Stimulated activated CD8-positive, alpha-beta memory T cell treated with anti-CD3 and anti-CD28 coated beads, Interleukin-15, amount 100 ng/mL, for 24 hours (primary cell): Measurements from ENCODE around the gene ELAVL2.

ENCODE experiments used
- DNase-seq: peaks from one replicate; pipeline ENCODE4 v3.0.0-alpha.2; 2020; ENCODE audit warnings: low read depth

Gene ELAVL2

DNA sequence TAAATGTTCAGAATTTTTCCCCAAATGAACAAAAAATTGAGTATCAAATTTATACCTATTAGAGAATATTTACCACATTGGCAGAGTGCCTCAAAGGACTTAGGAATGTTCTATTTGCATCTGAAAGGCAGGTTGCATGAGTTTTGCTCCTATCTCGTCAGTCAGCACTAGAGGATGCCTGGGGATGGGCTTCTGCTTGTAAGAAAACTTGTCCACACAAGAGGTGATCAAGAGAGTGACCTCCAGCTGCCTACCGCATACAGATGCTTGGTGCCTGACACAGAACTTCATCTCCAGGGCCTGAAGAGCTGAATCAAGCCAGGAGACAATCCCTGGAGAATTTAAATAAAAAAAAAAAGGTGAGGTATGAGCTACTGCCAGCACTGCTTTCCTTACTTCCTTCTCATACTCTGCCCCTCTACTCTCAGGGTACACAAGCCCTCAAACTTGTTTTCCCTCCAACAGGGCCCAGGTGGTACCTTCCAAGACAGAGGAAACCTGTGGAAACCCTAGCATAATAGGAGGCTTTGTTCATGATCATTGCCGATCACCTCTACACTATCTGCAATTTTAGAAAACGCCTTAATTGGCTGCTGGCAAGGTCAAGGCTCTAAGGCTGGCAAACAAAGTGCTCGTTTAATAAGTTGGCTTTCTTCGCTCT, 166.6 kb downstream of the ELAVL2 start:
- no peak for DNase-seq

DNA sequence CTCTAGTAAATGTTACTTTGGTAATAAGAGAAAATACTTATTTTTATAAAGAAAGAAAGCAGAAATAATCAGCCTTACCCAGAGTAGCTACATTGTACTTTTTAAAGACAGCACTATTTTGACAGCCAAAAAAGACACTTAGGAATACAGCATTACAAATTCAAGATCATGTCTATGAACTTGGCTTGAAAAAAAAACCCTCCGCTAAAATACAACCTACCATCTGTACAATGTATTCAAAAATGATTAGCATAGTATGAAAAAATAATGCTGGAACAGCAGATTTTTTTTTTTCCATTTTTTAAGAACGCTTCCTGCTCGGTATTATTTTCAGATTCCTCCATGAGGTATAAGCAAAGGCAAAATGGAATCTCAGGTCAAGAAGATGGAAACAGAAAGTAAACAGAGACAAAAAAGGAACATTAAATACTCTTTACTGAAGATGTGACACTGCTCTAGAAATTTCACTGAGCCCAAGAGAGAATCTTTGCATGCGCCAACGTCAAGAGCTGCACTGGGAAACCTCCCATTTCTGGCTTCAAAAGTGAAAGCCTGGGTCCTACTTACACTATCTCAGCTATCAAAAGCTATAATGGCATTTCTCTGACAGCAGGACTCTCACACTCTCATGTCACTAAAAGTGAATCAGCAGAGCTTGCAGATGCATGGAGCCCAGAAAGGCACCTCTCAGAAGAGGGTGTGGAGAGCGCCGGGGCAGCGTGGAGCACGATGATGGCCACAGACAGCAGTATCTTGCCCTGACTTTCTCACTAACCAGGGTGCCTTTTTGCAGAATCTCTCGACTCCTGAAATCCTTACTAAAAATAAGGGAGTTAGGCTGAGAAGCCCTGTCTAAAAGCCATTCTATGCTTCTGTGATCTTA, 167.4 kb downstream of the ELAVL2 start:
- DNase-seq: no peak

- DNase-seq: no peak
Observed at GRCh38 chr9:23651051-23651450, 175.0 kb downstream of the ELAVL2 start.

DNA sequence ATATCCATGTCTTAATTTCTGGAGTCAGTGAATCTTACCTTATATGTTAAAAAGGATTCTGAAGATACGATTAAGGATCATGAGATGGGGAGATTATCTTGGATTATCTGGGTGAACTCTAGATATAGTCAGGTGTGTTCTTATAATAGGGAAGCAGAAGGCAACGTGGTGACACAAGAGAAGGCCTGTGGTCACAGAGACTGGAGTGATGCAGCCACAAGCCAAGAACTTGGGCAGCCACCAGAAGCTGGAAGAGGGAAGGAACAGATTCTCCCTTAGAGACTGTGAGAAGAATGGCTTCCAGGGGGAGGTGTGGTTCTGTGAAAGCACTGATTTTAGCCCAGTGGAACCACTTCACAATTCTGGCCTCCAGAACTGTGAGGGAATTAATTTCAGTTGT, 177.4 kb downstream of the ELAVL2 start:
- no peak for DNase-seq

- DNase-seq: no peak
Observed at GRCh38 chr9:23644896-23645295, 181.1 kb downstream of the ELAVL2 start.

- no peak for DNase-seq
Observed at GRCh38 chr9:23644326-23644725, 181.7 kb downstream of the ELAVL2 start.

DNA sequence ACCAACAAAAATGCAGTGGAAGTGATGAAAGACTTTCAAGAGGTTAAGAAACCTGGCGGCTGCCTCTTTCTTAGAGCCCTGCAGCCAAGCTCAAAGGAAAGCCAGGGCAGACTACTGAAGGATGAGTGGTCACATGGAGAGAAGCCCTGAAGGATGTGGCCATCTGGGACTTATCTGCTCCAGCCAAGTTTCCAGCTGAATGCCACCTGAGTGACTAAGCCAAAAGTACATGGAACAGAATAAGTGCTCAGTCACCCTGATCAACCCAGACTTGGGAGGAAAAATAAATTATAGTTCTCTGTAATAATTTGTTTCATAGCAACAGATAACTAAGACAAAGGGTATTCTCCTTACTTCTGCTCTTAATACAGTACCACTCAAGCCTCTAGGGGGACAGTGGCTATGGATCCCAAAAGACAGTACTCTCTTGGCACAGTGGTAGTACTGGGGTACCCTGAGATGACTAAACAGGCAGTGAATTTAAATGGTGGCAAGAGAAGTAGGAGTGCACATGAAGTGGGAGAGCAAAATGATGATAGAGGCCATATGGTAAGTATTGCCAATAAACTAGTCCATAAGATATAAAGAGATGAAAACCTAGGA, 182.3 kb downstream of the ELAVL2 start:
- DNase-seq: no peak
